Right lobe of liver (tissue), 4 donors: ENCODE measurements around the gene NKAPD1.

Source experiments
- CTCF ChIP-seq, 4 donors: fragments of 200-600 bp in 3 of 4; fragments of 450-650 bp in 1 of 4; IDR thresholded peaks; one replicate each; pipeline versions ENCODE4 v1.5.1 to v1.8.0; 2016 to 2022; ENCODE audit warnings: antibody characterized with exemption in 4 of 4, mild to moderate bottlenecking in 2 of 4
- POLR2A ChIP-seq: fragments of 450-650 bp; IDR thresholded peaks from one replicate; pipeline ENCODE4 v1.6.1; 2017; ENCODE audit warnings: antibody characterized with exemption, mild to moderate bottlenecking
- donor health status: DM: no; HTN: no; CAD: no.
- donor health status: DM: no; HTN: no; CAD: no.
- donor health status: DM: no; HTN: yes; CAD: no.

GRCh38 chr11:112049777-112050176, 24.3 kb upstream of the NKAPD1 start:
- TF ChIP-seq POLR2A = no peak
- TF ChIP-seq CTCF (IDR thresholded peaks at IDR 0.05) = no peak
